Effector memory CD8-positive, alpha-beta T cell (primary cell): ENCODE measurements around the gene CNTN1.

Experiments used
- ATAC-seq: fragments of 150-1000 bp; cut with Tn5 transposase; replicated peaks from 2 replicates; pipeline ENCODE4 v1.10.0; 2021; ENCODE audit warnings: mild to moderate bottlenecking, moderate library complexity
- DNase-seq, 3 experiments: peaks; one replicate each; pipeline ENCODE4 v3.0.0; 2021
- H3K27ac Mint-ChIP-seq, 2 donors: one replicate each; pipeline ENCODE4 v1.8.0; 2022; ENCODE audit warnings: mild to moderate bottlenecking in 2 of 2, mixed read lengths in 2 of 2, moderate library complexity in 2 of 2
- H3K27me3 Mint-ChIP-seq, 2 donors: one replicate each; pipeline ENCODE4 v1.8.0; 2022; ENCODE audit warnings: mixed read lengths in 2 of 2
- H3K36me3 Mint-ChIP-seq: one replicate; pipeline ENCODE4 v1.8.0; 2022; ENCODE audit warnings: mild to moderate bottlenecking, moderate library complexity, mixed read lengths; ENCODE audit not compliant: insufficient read depth
- H3K4me1 Mint-ChIP-seq, 2 donors: one replicate each; pipeline ENCODE4 v1.8.0; 2022; ENCODE audit warnings: low read depth in 2 of 2, mixed read lengths in 2 of 2
- H3K4me3 Mint-ChIP-seq, 2 donors: one replicate each; pipeline ENCODE4 v1.8.0; 2022; ENCODE audit warnings: mild to moderate bottlenecking in 2 of 2, mixed read lengths in 2 of 2, moderate library complexity in 2 of 2
- H3K9me3 Mint-ChIP-seq, 2 donors: one replicate each; pipeline ENCODE4 v1.8.0; 2022; ENCODE audit warnings: mixed read lengths in 2 of 2

Gene CNTN1

DNA sequence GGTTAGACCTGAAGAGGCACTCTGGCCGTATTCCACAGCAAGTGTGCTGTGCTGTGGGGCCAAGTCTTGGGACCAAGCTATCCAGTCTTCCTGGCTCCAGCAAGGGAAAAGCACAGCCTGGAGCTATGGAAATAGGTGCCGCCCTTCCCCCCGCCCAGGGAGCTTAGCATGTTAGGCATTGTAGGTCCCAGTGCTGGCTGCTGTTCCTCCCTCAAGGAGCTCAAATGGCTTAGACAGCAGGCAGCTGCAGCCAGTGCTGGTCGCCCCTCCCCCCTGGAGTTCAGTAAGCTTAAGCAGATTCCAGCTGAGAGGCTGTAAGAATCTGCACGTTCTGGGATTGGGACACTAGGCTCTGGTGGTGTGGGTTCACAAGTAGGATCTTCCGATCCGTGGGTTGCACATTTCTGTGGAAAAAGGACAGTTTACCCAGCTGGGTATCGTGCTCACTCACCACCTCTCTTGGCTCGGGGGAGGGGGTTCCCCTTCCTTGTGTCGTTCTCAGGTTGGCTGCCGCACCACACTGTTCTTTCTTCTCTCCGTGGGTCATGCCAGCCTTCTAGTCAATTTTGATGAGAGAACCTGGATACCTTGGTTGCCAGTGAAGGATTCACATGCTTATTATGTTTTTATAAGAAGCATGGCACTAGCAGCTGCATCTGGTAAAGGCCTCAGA, 127.3 kb downstream of the CNTN1 start:
- Mint-ChIP-seq H3K9me3 (peaks cover 12 to 23% of the 10 kb centered on the region in 2 donors), H3K27me3 (no peaks in the 10 kb centered on the region), H3K27ac (no peak overlapping the region), H3K4me1 (no peaks in the 10 kb centered on the region), H3K4me3 (no peak overlapping the region), H3K36me3 (no peaks in the 10 kb centered on the region)
- no peak for DNase-seq
- no peak for ATAC-seq

DNA sequence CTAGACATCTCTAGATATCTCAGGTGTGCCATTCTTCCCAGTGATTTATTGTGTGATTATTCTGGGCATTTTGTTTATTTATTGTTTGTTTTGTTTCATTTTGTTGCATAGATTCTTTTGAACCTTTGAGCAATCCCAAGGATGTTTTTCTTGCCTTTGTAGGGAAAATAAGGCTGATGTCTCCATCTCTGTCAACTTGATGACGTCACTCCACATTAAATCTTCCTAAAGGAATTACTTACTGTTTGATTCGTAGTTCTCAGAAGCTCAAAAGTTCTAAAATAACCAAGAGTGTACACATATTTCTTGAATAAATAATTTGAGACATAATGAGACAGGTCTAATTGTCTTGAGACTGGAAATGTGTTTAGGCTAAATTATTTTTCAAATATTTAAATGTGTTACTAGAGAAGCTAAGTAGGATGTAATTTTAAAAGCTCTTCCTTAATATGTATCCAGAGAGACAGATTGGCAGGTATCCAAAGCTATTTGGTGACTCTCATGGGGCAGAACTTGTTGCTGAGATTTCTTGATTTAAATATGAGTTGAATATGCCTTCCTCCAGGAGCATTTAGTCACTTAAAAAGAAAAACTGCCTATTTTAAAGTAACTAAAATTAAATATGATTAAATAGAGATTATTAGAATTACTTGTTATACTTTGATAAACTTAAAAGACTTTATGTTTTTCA, 128.7 kb downstream of the CNTN1 start:
- H3K36me3 Mint-ChIP-seq: no peaks in the 10 kb centered on the region
- H3K4me1 Mint-ChIP-seq: no peaks in the 10 kb centered on the region
- no peak for DNase-seq
- H3K9me3 Mint-ChIP-seq: peaks cover 12 to 23% of the 10 kb centered on the region in 2 donors
- no peak for ATAC-seq
- H3K27me3 Mint-ChIP-seq: no peaks in the 10 kb centered on the region
- no peak overlapping the region for H3K27ac Mint-ChIP-seq
- H3K4me3 Mint-ChIP-seq: no peak overlapping the region

DNA sequence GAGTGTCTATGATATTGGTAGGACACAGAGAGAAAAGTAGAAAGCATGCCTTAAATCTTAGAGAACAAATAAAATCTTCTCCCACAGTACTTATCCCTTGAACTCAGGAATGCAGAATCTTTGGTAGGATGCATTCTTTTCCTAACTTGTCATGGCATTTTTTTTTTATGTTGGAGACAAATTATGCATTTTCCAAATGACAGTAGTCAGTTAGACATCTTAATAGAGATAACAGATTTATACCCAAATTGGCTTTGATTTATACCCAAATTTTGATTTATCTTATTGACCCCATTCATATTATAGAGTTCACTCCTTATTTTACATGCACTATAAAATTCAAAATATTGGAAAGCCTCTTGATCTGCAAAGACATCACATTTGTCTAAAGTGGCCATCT, 132.9 kb downstream of the CNTN1 start:
- ATAC-seq: no peak
- Mint-ChIP-seq H3K9me3 (peaks cover 0 to 1% of the 10 kb centered on the region in 2 donors), H3K27ac (no peak overlapping the region), H3K36me3 (no peaks in the 10 kb centered on the region), H3K4me1 (no peaks in the 10 kb centered on the region), H3K4me3 (no peak overlapping the region), H3K27me3 (no peaks in the 10 kb centered on the region)
- no peak for DNase-seq

- H3K4me1 Mint-ChIP-seq: no peaks in the 10 kb centered on the region
- no peaks in the 10 kb centered on the region for H3K36me3 Mint-ChIP-seq
- no peak overlapping the region for H3K27ac Mint-ChIP-seq
- no peak overlapping the region for H3K4me3 Mint-ChIP-seq
- peaks cover 5 to 6% of the 10 kb centered on the region in 2 donors for H3K9me3 Mint-ChIP-seq
- ATAC-seq (no peak), DNase-seq (no peak)
- H3K27me3 Mint-ChIP-seq: no peaks in the 10 kb centered on the region
These were observed 135.7 kb downstream of the CNTN1 start for GRCh38 chr12:40827683-40828592.

DNA sequence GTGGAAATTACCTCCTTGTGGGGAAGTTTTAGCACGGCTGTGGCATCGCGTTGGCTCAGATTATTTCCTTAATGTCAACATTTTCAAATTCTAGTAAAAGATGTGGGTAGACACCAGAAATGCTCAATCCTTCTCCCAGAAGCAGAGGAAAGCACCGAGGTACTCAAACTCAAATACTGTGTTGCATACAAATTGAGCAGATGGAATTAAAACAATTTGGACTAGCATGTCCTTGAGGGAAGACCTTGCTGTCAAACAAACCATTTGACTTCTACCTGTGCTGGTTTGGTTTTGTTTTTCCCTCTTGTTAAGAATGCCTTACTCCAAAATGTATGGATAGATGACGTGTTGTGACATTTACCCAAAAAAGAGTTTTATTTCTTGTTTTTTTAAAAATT, 136.4 kb downstream of the CNTN1 start:
- no peak for DNase-seq
- H3K4me1 Mint-ChIP-seq: no peaks in the 10 kb centered on the region
- H3K27me3 Mint-ChIP-seq: no peaks in the 10 kb centered on the region
- no peak overlapping the region for H3K4me3 Mint-ChIP-seq
- H3K36me3 Mint-ChIP-seq: no peaks in the 10 kb centered on the region
- ATAC-seq: no peak
- H3K27ac Mint-ChIP-seq: no peak overlapping the region
- H3K9me3 Mint-ChIP-seq: peaks cover 5 to 9% of the 10 kb centered on the region in 2 donors

GRCh38 chr12:40829738-40830144, 137.5 kb downstream of the CNTN1 start:
- Mint-ChIP-seq H3K27me3 (no peaks in the 10 kb centered on the region), H3K4me3 (no peak overlapping the region), H3K9me3 (peaks cover 5 to 9% of the 10 kb centered on the region in 2 donors), H3K36me3 (no peaks in the 10 kb centered on the region), H3K4me1 (no peaks in the 10 kb centered on the region), H3K27ac (no peak overlapping the region)
- no peak for DNase-seq
- no peak for ATAC-seq

- no peak for DNase-seq
- Mint-ChIP-seq H3K27ac (no peak overlapping the region), H3K36me3 (no peaks in the 10 kb centered on the region), H3K4me1 (no peaks in the 10 kb centered on the region), H3K9me3 (peaks cover 5 to 9% of the 10 kb centered on the region in 2 donors), H3K27me3 (no peaks in the 10 kb centered on the region), H3K4me3 (no peak overlapping the region)
- no peak for ATAC-seq
These were observed 139.7 kb downstream of the CNTN1 start for GRCh38 chr12:40831916-40832315.

DNA sequence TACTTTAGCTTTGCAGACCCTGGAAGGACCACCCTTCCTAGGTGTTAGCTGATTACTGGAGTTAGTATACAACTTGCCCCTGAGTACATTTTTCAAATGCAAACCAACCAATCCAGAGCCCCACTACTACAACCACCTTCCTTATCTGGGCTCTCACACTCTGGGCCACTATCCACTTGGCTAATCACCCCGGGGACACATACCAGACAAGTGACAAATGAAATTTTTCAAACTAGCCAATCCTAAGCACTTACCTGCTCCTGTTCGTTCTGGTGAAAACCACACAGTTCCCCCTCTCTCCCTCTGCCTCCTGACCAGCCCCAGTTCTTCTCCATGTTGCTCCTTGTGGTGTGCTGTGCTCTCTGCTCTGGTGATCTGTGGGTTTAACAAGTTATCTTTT, 140.4 kb downstream of the CNTN1 start:
- Mint-ChIP-seq H3K27ac (no peak overlapping the region), H3K9me3 (peaks cover 5 to 9% of the 10 kb centered on the region in 2 donors), H3K4me1 (no peaks in the 10 kb centered on the region), H3K36me3 (no peaks in the 10 kb centered on the region), H3K27me3 (no peaks in the 10 kb centered on the region), H3K4me3 (no peak overlapping the region)
- DNase-seq (no peak), ATAC-seq (no peak)

DNA sequence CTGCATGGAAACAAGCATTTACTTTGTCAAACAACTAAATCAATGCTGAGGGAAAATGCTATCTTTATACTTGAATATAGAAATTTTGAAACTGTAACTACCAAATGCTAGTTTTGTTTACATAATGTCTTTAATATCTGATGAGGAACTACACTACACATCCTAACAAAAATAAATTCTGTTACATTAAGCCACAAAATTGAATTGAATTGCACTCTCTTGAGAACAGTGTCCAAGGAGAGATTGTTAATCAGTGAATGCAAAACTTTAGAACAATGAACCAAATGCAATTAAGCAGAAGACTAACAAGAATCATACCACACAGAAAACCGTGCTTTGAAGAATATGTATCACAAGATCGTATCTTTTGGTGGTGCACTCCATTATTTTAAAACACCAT, 141.6 kb downstream of the CNTN1 start:
- H3K36me3 Mint-ChIP-seq: no peaks in the 10 kb centered on the region
- H3K4me3 Mint-ChIP-seq: no peak overlapping the region
- H3K27me3 Mint-ChIP-seq: no peaks in the 10 kb centered on the region
- DNase-seq (no peak), ATAC-seq (no peak)
- H3K9me3 Mint-ChIP-seq: peaks cover 5 to 15% of the 10 kb centered on the region in 2 donors
- no peak overlapping the region for H3K27ac Mint-ChIP-seq
- H3K4me1 Mint-ChIP-seq: no peaks in the 10 kb centered on the region

DNA sequence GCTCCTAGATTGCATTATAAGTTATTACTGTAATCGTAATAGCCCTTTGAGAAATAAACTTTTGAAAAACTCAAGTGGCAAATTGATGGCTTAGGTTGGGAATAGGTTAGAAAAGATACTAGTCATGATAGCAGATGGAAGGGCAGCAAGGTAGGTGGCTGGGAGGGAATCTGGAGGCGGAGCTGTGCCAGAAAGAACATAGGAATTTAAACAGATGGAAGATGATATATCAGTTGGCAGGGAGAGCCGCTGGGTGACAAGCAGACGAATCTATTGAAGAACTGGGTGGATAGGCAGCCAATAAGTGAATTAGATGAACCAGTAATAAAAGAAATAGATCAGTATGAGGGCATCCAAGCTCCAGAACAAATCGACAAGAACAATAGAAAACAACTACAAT, 142.1 kb downstream of the CNTN1 start:
- Mint-ChIP-seq H3K27ac (no peak overlapping the region), H3K9me3 (peaks cover 5 to 16% of the 10 kb centered on the region in 2 donors), H3K27me3 (no peaks in the 10 kb centered on the region), H3K4me1 (no peaks in the 10 kb centered on the region), H3K36me3 (no peaks in the 10 kb centered on the region), H3K4me3 (no peak overlapping the region)
- ATAC-seq (no peak), DNase-seq (no peak)

DNA sequence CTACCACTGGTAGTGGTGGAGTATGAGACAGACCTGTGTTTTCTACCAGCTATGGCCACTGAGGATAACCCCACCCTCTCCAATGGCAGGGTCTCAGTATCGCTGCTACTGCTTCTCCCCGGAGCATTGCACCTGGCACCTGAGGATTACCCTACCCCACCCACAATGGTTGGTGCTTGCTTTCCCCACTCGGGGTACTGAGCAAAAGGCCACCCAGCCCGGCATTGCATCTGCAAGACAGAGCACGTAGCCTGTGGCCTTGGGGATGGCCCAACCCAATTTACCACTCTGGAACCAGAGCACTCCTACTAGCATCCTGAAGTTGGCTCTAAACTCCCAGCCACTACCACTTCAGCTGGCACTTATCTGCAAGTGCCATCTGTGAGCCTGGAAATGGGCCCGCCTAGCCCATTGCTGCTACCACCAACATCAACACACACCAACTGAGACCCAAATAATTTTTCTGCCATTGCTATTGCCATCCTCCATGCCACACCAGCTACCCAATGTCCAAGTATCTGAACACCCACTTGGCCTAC, 145.7 kb downstream of the CNTN1 start:
- ATAC-seq (no peak), DNase-seq (no peak)
- Mint-ChIP-seq H3K27me3 (no peaks in the 10 kb centered on the region), H3K36me3 (no peaks in the 10 kb centered on the region), H3K4me3 (no peak overlapping the region), H3K27ac (no peak overlapping the region), H3K4me1 (no peaks in the 10 kb centered on the region), H3K9me3 (peaks cover 3 to 13% of the 10 kb centered on the region in 2 donors)

- H3K27ac Mint-ChIP-seq: no peak overlapping the region
- no peak for DNase-seq
- peaks cover 3 to 7% of the 10 kb centered on the region in 2 donors for H3K9me3 Mint-ChIP-seq
- ATAC-seq: no peak
- H3K27me3 Mint-ChIP-seq: no peaks in the 10 kb centered on the region
- peaks cover 2% of the 10 kb centered on the region for H3K36me3 Mint-ChIP-seq
- H3K4me3 Mint-ChIP-seq: no peak overlapping the region
- H3K4me1 Mint-ChIP-seq: no peaks in the 10 kb centered on the region
These were observed 151.3 kb downstream of the CNTN1 start for GRCh38 chr12:40843495-40843894.

- H3K27me3 Mint-ChIP-seq: no peaks in the 10 kb centered on the region
- no peak overlapping the region for H3K27ac Mint-ChIP-seq
- no peaks in the 10 kb centered on the region for H3K36me3 Mint-ChIP-seq
- H3K9me3 Mint-ChIP-seq: peaks cover 6 to 10% of the 10 kb centered on the region in 2 donors
- H3K4me3 Mint-ChIP-seq: no peak overlapping the region
- ATAC-seq (no peak), DNase-seq (no peak)
- no peaks in the 10 kb centered on the region for H3K4me1 Mint-ChIP-seq
These were observed 161.0 kb downstream of the CNTN1 start for GRCh38 chr12:40853221-40853620.
